ENCODE results near the gene BHLHE23. TPM values are rescaled to one million over a fixed set of nuclear protein-coding genes. Genes with fewer than 3 reads are reported as not detected.

BHLHE23 gene
- total RNA-seq, 1 experiment from 2014 or later: not detected

GRCh38 chr20:62957136-62958117, 49.3 kb downstream of the BHLHE23 start:
- Histone ChIP-seq H3K4me1 (replicated peaks; ENCODE audit: insufficient read depth) (no peaks in the 10 kb centered on the region), H3K4me2 (no peak overlapping the region), H3K9me2 (ENCODE audit: insufficient read depth) (no peaks in the 10 kb centered on the region), H3K27me3 (ENCODE audit: insufficient read depth, low read depth) (peaks cover 36% of the 10 kb centered on the region), H3K27ac (no peak overlapping the region), H3F3A (ENCODE audit: insufficient read depth, low read depth) (no peaks in the 10 kb centered on the region), H3K79me2 (ENCODE audit: low read depth) (no peaks in the 10 kb centered on the region), H4K20me1 (ENCODE audit: insufficient read depth) (peaks cover 8% of the 10 kb centered on the region; the same call in 1 of the 2 replicates), H3K4me3 (no peak overlapping the region), H3K36me3 (ENCODE audit: low read depth) (no peaks in the 10 kb centered on the region), H2AFZ (no peak overlapping the region), H3K9me3 (ENCODE audit: insufficient read depth, low read depth) (no peaks in the 10 kb centered on the region)
- TF ChIP-seq CTCF (conservative IDR thresholded peaks at IDR 0.05) (no peak), EZH2 (IDR thresholded peaks at IDR 0.05; ENCODE audit: low read depth) (no peak)
- intact Hi-C loops (cut with micrococcal nuclease; ENCODE audit: unreplicated experiment): no loop called here
- ChIA-PET CTCF (interaction anchor here (0.6 kb wide), 1 partner anchor 56 kb away, joined by 3 read pairs; no protein-coding TSS in a partner anchor), POLR2A (ENCODE audit: unreplicated experiment) (no interaction called here)
- BruUV-seq (replicated peaks): no TSS peak
- no peak for DNase-seq

- Histone ChIP-seq H3K4me1 (replicated peaks; ENCODE audit: insufficient read depth) (no peaks in the 10 kb centered on the region), H3K9me2 (ENCODE audit: insufficient read depth) (no peaks in the 10 kb centered on the region), H3K79me2 (ENCODE audit: low read depth) (no peaks in the 10 kb centered on the region), H3K4me3 (no peak overlapping the region), H2AFZ (no peak overlapping the region), H3K27ac (no peak overlapping the region), H4K20me1 (ENCODE audit: insufficient read depth) (peaks cover 8% of the 10 kb centered on the region; the same call in 1 of the 2 replicates), H3F3A (ENCODE audit: insufficient read depth, low read depth) (no peaks in the 10 kb centered on the region), H3K9me3 (ENCODE audit: insufficient read depth, low read depth) (no peaks in the 10 kb centered on the region), H3K27me3 (ENCODE audit: insufficient read depth, low read depth) (peaks cover 27% of the 10 kb centered on the region), H3K36me3 (ENCODE audit: low read depth) (no peaks in the 10 kb centered on the region), H3K4me2 (no peak overlapping the region)
- no TSS peak for BruUV-seq (replicated peaks)
- intact Hi-C loops (cut with micrococcal nuclease; ENCODE audit: unreplicated experiment): no loop called here
- ChIA-PET CTCF (interaction anchor here (0.6 kb wide), 1 partner anchor 55 kb away, joined by 3 read pairs; no protein-coding TSS in a partner anchor), POLR2A (ENCODE audit: unreplicated experiment) (no interaction called here)
- DNase-seq: no peak
- TF ChIP-seq EZH2 (IDR thresholded peaks at IDR 0.05; ENCODE audit: low read depth) (no peak), CTCF (conservative IDR thresholded peaks at IDR 0.05) (no peak)
Observed at GRCh38 chr20:62956387-62957135, 50.2 kb downstream of the BHLHE23 start.

Other genes with a start within 250 kb of the BHLHE23 start
- gene MRGBP, start 210.5 kb downstream of the BHLHE23 start, total RNA-seq (2021): 27.8 and 30.2 TPM in 2 replicates
- gene OGFR, start 202.1 kb downstream of the BHLHE23 start, total RNA-seq (2021): 57.4 and 65.0 TPM in 2 replicates
- gene COL9A3, start 189.9 kb downstream of the BHLHE23 start, total RNA-seq (2021): 8.3 and 8.5 TPM in 2 replicates
- gene TCFL5, start 145.1 kb downstream of the BHLHE23 start, total RNA-seq (2021): 29.3 and 35.4 TPM in 2 replicates
- 56.4 and 61.4 TPM in 2 replicates for gene DIDO1, start 80.5 kb downstream of the BHLHE23 start, total RNA-seq (2021)
- 45.7 and 49.7 TPM in 2 replicates for gene GID8, start 68.8 kb downstream of the BHLHE23 start, total RNA-seq (2021)
- 0.20 and 0.22 TPM in 2 replicates for gene SLC17A9, start 54.3 kb downstream of the BHLHE23 start, total RNA-seq (2021)
- gene YTHDF1, start 209.2 kb upstream of the BHLHE23 start, total RNA-seq (2021): 34.5 and 42.6 TPM in 2 replicates
- 0.58 TPM in 1 of 2 replicates, not detected in the other for gene BIRC7, start 228.9 kb upstream of the BHLHE23 start, total RNA-seq (2021)
- not detected in 2 replicates for gene NKAIN4, start 247.5 kb upstream of the BHLHE23 start, total RNA-seq (2021)

Measured in PC-9 (cell line).